ENCODE results near the gene RPS8.
"Not testable (repeated sequence)": the region's sequence is repeated elsewhere in the genome, so short reads cannot be mapped to it uniquely, and the experiment has no call there.

Gene RPS8

GRCh38 chr1:44820328-44821239, 45.2 kb downstream of the RPS8 start:
- no peak for DNase-seq

DNA sequence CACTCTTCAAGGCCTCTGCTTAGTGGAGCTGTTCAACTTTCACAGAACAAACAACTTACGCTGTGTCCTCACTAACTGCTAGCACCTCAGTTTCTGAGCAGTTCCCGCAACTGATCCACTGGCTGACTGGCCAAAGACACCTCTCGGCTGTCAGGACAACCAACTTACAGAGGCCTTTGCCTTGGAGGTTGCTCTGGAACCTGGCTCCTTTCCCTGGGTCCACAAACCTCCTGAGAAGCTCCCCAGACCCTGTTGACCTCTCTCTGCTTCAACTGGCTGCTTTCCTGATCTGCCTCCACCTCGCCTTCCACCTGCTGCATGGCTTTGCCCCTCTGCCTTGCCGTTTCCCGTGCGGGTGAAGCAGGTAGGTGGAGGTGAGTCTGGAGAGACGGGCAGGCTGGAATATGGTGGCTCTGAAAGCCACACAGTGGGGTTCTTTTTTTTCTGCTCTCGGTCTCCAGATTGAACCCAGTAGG, 45.9 kb downstream of the RPS8 start:
- no peak for DNase-seq

GRCh38 chr1:44822131-44822701, 46.9 kb downstream of the RPS8 start:
- DNase-seq: no peak

DNA sequence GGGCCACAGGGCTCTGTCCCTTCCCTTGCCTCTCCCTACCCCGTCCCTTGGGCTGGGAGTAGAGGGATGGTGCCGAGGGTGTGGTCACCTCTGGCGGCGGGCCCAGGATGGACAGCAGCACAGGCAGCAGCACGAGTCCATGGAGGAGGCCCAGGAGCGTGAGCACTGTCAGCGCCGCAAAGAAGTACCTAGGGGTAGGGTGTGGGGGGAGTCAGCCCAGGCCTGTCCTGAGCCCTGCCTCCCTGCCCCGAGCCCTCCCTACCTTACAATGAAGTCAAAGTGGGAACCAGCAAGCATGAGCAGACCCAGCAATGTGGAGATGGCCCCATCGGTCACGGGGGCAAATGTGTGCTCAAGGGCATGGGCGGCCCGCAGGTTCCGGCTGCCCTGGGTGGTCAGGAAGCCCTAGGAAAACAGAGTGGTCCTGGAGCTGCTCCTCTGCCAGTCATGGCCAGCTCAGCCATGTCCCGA, 47.7 kb downstream of the RPS8 start:
- DNase-seq: no peak

DNA sequence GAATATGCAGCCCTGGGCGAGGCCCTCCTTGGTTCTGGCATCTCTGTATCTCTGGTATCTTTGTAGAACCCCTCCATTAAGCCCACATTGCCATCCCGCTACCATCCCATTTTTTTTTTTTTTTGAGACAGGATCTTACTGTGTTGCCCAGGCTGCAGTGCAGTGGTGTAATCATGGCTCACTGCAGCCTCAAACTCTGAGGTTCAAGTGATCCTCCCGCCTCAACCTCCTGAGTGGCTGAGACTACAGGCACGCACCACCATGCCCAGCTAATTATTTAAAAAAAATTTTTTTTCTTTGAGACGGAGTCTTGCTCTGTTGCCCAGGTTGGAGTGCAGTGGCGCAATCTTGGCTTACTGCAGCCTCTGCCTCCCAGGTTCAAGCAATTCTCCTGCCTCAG, 49.1 kb downstream of the RPS8 start:
- DNase-seq: not testable (repeated sequence)

DNA sequence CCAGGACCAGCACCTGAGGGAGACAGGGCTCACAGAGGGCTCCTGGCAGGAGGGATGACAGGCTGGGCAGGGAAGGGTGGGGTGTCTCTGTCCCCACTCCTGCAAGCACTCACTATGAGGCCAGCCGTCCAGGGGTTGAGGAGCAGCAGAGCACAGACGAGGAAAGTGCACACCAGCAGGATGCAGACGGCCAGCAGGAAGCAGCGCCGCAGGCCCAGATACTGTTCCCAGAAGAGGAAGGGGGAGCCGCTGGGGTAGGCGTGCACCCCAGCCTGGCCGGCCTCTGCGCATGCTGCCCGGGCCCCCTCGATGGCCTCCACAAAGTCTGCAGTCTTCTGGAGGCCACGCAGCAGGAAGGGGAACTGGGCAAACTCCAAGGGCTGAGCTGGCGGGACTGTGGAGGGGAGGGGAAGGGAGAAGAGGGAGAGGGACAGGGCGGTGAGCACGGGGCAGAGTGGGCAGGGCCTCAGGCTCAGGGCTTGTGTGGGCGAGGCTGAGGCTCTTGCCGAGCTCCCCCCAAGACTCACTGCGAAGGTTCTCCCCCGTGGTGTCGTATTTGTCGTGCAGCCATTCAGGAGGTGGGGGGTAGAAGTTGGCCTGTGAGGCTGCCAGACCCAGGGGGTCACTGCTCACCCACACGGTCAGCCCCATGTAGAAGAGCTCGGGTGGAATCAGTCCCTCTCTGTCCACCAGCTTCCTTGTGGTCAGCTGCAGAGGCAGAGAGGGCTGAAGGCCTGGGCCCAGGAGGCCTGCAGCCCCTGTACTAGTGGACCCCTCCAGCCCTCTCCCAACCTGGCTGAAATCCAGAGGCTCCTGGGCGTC, 51.2 kb downstream of the RPS8 start:
- DNase-seq: no peak

GRCh38 chr1:44827197-44828002, 52.1 kb downstream of the RPS8 start:
- no peak for DNase-seq

GRCh38 chr1:44828003-44828651, 52.8 kb downstream of the RPS8 start:
- DNase-seq: no peak
